HG02852 (cell line): ENCODE data around the gene RAB32.

ENCODE experiments used
- ATAC-seq: cut with Tn5 transposase; IDR thresholded peaks from one replicate; pipeline ENCODE4 v1.9.1; 2021; ENCODE audit warnings: mild to moderate bottlenecking, moderate library complexity; ENCODE audit not compliant: unreplicated experiment

Gene RAB32

DNA sequence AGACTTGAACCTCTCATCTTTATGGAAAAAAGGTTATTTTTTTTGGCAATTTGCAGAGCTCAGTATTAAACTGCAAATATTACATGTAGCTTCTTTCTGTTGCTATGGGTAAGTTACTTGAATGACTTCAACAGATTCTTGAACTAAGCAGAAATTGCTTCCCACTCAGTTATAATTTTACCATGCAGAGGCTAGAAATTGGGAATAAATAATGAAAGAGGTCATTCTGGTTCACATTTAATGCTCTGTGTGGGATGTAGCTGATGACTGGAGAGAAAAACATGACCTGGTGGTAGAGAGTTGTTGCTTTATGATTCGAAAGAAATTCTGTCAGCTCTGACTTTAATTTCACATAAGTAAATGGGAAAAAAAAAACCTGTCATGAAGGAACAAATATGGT is 38.3 kb downstream of the RAB32 start:
- ATAC-seq = no peak

DNA sequence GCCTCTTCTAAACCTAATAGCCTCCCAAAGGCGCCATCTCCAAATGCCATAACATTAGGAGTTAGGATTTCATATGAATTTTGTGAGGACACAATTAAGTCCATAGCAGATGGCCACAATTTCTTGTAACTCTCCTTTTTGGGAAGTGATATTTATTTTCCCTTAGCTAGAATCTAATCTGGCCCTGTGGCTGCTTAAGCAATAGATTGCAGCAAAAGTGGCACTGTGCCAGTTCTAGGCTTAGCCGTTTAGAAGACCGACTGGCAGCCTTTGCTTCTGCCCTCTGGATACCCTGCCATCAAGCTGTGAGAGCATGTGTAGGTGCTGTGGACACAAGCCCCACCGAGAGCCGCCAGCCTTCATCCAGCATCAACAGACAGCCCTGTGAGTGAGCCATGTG is 39.2 kb downstream of the RAB32 start:
- ATAC-seq = no peak

- no peak for ATAC-seq
These were observed 40.3 kb downstream of the RAB32 start for GRCh38 chr6:146583966-146584365.

DNA sequence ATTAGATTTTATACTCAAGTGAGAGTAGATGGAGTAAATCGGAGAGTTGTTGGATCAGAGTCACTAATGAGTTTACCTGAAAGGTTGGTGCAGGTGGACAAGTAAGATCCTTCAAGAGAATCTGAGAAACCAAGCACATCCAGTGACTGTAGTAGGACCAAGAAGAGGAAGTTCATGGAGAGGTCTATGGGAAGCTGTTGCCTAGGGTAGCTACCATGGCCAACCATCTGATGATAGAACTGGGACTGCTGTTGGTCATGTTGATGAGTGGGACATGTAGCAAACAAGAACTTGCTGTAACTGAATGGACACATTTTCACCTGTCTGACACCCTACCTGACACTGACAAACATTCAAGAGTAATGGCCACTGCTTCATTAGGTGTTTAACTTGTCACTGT is 43.8 kb downstream of the RAB32 start:
- no peak for ATAC-seq

DNA sequence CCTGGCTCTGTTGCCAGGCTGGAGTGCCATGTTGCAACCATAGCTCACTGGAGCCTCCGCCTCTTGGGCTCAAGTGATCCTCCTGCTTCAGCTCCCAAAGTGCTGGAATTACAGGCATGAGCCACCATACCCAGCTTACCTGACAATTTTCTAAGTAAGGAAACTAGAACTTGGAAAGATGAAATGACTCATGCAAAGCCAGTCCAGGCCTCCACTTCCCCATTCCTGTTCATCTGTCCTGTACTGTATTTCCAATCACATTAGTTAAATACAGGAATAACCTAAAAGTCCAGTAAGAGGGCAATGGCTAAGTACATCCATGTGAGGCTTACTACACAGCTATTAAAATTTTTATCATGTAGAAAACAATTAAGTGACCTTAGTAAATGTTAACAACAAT is 46.9 kb downstream of the RAB32 start:
- no peak for ATAC-seq

GRCh38 chr6:146592451-146592850 is 48.8 kb downstream of the RAB32 start:
- no peak for ATAC-seq

DNA sequence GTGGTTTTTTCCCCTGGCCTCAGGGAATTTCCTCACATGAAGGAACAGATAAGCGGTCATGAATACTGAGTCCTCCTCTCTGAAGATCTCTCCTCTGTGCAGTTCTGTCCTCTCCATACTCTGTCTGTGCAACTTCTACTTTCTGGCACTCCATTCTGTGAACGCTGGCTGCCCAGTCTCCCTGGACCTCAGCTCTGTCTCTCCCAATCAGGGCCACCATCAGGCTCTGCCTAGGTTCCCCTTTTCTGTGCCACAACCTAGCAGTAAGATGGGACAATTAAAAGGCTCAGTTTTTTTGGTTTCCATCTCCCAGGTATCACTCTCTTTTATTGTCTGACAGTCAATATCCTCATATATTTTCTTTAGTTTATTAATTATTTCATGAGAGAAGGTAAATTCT is 50.4 kb downstream of the RAB32 start:
- ATAC-seq = no peak

- ATAC-seq = no peak
These were observed 50.9 kb downstream of the RAB32 start for GRCh38 chr6:146594495-146594894.

DNA sequence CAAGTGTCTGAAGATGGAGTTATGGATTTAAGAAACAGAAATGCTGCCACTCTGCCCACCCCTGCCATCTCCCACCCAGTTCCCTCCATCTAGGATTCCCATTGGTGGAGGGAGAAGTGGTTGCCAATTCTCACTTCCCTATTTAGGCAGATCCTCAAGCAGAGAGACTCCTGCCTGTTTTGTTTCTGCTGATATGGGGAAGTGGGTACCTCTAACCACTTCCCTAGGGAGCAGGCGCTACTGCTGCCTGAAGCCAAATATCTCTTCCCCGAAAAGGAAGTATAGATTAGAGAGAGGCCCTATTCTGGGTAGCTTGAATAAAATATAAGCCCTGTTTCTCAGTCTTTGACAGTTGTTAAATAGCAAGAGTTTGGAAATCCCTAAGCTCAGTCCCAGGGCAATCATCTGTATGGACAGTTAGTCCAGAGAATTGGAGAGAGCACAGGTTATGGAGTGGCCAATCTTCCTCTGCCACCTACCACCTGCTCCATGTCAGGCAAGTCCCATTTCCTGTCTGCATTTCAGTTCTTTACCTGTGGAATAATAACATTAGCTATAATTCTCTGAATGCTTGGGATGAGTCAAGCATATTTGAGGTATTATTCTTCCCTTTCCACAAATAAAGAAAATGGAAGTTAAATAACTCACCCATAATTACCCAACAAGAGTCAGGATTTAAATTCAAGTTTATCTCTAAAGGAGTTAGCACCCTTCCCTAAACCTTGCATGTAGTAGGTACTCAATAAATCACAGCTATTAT is 52.5 kb downstream of the RAB32 start:
- no peak for ATAC-seq

DNA sequence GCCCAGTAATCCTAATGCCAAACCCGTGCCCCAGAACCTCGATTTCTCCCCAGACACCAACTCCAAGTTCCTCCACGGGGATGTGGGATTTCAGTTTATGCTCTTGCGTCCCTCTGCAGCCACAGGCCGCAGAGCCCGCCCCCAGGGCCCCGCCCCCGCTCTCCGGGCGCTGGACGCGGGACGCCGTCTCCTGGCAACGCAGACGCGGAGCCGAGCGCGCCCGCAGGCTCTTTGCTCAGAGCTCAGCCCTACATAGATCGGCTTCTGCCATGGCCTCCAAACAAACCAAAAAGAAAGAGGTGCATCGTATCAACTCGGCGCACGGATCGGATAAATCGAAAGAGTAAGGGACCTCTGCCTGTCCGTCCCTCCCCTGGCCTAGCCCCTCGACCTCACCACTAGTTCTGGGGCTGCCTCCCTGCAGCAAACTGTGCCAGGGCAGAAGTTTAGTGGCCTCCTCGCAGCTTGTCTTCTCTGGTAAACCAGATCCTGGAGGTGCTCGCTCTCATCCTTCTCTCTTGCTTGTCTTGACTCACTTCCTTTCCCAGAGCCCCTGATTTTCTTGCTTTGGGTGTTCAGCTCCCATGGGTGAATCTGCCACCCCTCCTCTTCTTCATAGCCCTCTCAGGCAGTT is 55.3 kb downstream of the RAB32 start, which contains the start of gene ADGB:
Gene ADGB, plus strand, starts transcription at position 201 of the 634 bp plus-strand sequence. Its CDS starts 69 bp downstream, at position 270.
- ATAC-seq = no peak

- no peak for ATAC-seq
These were observed 57.7 kb downstream of the RAB32 start for GRCh38 chr6:146601352-146601751.

DNA sequence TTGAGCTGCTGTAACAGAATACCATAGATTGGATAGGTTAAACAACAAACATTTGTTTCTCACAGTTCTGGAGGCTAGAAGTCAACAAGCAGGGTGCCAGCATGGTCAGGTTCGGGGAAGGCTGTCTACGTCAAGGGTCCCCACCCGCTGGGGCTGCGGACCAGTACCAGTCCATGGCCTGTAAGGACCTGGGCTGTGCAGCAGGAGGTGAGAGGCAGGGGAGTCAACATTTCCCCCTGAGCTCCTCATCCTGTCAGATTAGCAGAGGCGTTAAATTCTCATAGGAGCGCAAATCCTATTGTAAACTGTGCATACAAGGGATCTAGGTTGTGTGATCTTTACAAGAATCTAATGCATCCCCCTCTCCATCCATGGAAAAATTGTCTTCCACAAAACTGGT is 58.9 kb downstream of the RAB32 start:
- no peak for ATAC-seq
